SK-N-DZ (cell line): ENCODE data around the gene SNU13.
"Not testable (repeated sequence)": the region's sequence is repeated elsewhere in the genome, so short reads cannot be mapped to it uniquely, and the experiment has no call there.

Experiments used
- DNase-seq: peaks from one replicate; pipeline ENCODE4 v3.0.0-alpha.2; 2015; ENCODE audit warnings: low spot score
- small RNA-seq, 2 experiments: library from RNA; depleted of rRNA; stranded (forward); fragments of <200 nt; gene quantifications; one replicate each; pipeline ENCODE3, GENCODE V24; 2014

SNU13 gene

DNA sequence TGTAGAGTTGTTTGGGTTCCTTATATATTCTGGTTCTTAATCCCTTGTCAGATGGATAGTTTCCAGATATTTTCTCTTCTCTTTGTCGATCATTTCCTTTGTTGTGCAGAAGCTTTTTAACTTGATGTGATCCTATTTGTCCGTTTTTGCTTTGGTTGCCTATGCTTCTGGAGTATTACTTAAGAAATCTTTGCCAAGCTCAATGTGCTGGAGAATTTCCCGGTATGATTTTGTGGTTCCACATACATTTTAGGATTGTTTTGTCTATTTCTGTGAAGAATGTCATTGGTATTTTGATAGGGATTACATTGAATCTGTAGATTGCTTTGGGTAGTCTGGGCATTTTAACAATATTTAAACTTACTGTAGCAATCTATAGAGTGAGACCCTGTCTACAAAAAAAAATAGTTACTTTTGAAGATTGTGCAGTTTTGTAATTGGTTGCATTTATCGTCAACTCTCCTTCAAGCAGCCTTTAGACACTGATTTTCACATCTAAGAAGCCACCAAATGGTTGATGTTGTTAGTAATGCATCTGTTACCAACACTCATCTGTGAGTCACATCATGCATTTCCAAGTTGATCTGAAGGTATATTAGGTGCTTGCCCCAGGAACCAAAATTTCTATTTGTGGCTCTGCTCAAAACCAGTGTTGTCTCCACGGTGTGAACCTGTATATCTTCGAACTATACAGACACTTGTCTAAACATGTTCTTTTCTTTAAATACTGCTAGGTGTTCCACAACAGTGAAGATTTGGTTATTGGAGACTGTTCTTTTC is 46.1 kb downstream of the SNU13 start:
- DNase-seq: no peak

DNA sequence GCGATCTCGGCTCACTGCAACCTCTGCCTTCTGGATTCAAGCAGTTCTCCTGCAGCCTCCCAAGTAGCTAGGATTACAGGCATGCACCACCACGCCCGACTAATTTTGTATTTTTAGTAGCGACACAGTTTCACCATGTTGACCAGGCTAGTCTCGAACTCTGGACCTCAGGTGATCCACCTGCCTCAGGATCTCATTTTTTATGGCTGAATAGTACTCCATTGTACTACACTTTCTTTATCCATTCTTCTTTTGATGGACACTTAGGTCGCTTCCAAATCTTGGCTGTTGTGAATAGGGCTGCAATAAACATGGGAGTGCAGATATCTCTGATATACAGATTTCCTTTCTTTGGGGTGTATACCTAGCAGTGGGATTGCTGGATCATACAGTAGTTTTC is 46.8 kb downstream of the SNU13 start:
- DNase-seq: no peak

DNA sequence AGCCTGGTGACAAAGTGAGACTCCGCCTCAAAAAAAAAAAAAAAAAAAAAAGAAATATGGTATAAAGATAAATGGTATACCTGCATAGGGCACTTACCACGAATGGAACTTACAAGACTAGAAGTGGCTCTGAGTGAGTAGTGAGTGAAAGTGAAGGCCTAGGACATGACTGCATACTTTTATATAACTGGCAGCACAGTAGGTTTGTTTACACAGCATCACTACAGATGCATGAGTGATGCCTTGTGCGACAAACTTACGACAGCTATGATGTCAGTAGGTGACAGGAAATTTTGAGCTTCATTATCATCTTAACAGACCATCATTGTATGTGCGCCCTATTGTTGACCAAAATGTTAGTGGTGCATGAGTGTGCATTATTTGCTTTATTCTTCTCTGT is 49.9 kb downstream of the SNU13 start:
- no peak for DNase-seq

DNA sequence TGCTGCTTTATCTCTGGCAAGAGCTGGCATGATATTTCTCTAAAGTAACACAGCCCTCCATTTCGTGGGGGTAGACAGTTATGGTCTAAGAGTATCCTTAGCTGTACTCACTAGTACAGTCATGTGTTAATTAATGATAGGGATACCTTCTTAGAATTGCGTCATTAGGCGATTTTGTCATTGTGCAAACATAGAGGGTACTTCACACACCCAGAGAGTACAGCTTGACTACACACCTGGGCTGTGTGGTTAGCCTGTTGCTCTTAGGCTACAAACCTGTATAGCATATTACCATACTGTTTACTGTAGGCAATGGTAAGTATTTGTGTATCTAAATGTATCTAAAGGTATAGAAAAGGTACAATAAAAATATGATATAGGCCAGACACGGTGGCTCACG is 50.5 kb downstream of the SNU13 start:
- DNase-seq: no peak

DNA sequence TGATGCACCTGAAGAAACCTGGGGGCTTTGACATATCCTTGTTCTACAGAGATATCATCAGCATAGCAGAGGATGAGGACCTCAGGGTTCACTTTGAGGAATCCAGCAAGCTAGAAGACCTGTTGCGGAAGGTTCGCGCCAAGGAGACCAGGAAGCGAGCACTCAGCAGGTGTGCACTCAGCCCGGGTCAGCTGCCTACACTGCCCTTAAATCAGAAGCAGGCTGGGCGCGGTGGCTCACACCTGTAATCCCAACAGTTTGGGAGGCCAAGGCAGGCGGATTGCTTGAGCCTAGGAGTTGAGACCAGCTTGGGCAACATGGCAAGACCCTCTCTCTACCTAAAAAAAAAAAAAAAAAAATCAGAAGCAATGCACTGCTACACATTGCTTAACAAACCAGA is 51.0 kb downstream of the SNU13 start:
- DNase-seq: not testable (repeated sequence)

DNA sequence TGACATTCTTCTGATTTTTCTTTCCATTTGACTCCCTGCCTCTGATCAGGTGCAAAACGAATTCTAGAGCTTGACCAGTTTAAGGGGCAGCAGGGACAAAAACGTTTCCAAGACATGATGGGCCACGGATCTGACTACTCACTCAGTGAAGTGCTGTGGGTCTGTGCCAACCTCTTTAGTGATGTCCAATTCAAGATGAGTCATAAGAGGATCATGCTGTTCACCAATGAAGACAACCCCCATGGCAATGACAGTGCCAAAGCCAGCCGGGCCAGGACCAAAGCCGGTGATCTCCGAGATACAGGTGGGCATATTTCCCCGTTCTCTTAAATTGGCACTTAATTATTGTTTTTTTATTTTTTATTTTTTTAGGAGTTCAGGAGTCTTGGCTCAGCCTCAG is 52.2 kb downstream of the SNU13 start:
- no peak for DNase-seq

DNA sequence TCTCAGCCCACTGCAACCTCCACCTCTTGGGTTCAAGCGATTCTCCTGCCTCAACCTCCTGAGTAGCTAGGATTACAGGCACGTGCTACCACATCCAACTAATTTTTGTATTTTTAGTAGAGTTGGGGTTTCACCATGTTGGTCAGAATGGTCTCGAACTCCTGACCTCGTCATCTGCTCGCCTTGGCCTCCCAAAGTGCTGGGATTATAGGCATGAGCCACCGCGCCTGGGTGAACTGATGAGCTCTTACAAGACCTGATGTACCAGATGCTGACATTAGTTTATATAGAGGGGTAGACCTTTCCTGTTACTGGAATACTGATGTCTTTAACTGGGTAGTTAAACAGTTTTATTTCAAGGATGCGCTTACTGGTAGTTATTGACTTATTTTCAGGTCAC is 54.1 kb downstream of the SNU13 start:
- not testable (repeated sequence) for DNase-seq

DNA sequence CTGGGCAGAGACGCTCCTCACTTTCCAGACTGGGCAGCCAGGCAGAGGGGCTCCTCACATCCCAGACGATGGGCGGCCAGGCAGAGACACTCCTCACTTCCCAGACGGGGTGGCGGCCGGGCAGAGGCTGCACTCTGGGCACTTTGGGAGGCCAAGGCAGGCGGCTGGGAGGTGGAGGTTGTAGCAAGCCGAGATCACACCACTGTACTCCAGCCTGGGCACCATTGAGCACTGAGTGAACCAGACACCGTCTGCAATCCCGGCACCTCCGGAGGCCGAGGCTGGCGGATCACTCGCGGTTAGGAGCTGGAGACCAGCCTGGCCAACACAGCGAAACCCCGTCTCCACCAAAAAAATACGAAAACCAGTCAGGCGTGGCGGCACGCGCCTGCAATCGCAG is 57.1 kb downstream of the SNU13 start:
- DNase-seq: not testable (repeated sequence)

DNA sequence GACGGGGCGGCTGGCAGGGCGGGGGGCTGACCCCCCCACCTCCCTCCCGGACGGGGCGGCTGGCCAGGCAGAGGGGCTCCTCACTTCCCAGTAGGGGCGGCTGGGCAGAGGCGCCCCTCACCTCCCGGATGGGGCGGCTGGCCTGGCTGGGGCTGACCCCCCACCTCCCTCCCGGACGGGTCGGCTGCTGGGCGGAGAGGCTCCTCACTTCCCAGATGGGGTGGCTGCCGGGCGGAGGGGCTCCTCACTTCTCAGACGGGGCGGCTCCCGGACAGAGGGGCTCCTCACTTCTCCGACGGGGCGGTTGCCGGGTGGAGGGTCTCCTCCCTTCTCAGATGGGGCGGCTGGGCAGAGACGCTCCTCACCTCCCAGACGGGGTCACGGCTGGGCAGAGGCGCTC is 57.6 kb downstream of the SNU13 start:
- not testable (repeated sequence) for DNase-seq

DNA sequence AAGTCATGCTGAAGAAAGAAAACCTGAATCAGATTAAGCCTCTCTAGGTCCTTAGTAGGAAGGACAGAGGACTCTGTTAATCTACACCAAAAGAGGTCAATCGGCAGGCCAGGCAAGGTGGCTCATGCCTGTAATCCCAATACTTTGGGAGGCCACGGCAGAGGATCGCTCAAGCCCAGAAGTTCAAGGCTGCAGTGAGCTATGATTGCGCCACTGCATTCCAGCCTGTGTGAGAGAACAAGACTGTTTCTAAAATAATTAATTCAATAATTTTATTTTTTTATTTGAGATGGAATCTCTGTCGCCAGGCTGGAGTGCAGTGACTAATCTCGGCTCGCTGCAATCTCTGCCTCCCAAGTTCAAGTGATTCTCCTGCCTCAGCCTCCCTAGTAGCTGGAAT is 63.1 kb downstream of the SNU13 start:
- no peak for DNase-seq

Small RNA genes within 50 kb of the gene (small RNA-seq; reads per million reads assigned to genes)
- gene HMGN2P10 (0 reads per million in 2 experiments), gene RF00019 (0 reads per million in 2 experiments), gene RNU6-476P (0 to 0.09 reads per million in 2 experiments), gene RNU6ATAC22P (0 reads per million in 2 experiments)
